Measurements from ENCODE around the gene WDR18.

Gene WDR18

DNA sequence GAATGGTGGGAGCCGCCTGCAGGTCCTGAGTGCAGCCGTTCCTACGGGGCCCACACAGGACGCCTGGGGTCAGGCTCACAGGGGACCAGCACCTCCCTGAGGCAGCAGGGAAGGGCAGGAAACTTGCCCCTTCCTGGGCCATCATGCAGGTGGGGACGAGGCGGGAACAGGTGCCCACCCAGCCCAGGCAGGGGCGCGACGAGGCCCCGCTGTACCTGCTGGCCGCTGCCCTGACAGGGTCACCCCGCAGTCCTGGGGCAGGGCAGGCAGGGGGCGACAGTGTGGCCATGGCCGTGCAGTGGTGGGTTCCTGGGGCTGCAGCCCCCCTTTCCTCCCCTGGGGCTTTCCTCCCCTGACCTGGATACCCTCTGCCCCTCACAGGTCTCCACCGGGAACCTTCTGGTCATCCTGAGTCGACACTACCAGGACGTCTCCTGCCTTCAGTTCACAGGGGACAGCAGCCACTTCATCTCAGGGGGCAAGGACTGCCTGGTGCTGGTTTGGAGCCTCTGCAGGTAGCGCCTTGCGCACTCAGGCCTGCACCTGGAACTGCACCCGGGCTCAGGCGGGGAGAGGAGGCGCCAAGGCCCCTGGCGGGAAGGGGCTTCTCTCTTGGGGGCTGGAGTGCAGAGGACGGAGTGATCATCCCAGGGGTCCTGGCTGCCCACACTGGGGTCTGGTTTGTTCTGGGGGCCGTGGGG is 5.4 kb downstream of the WDR18 start:
- TF ChIP-seq SIN3A (IDR thresholded peaks at IDR 0.05; ENCODE audit: borderline replicate concordance, insufficient read depth, low read length) (no peak), TAF1 (IDR thresholded peaks at IDR 0.05; ENCODE audit: borderline replicate concordance, insufficient read depth, low read length) (no peak), FOXP2 (optimal IDR thresholded peaks at IDR 0.05; ENCODE audit: borderline replicate concordance, extremely low read depth, extremely low read length, insufficient read depth) (no peak), POLR2AphosphoS5 (IDR thresholded peaks at IDR 0.05; ENCODE audit: low read depth, low read length) (no peak)
- TF ChIP-seq, protein P1, sequence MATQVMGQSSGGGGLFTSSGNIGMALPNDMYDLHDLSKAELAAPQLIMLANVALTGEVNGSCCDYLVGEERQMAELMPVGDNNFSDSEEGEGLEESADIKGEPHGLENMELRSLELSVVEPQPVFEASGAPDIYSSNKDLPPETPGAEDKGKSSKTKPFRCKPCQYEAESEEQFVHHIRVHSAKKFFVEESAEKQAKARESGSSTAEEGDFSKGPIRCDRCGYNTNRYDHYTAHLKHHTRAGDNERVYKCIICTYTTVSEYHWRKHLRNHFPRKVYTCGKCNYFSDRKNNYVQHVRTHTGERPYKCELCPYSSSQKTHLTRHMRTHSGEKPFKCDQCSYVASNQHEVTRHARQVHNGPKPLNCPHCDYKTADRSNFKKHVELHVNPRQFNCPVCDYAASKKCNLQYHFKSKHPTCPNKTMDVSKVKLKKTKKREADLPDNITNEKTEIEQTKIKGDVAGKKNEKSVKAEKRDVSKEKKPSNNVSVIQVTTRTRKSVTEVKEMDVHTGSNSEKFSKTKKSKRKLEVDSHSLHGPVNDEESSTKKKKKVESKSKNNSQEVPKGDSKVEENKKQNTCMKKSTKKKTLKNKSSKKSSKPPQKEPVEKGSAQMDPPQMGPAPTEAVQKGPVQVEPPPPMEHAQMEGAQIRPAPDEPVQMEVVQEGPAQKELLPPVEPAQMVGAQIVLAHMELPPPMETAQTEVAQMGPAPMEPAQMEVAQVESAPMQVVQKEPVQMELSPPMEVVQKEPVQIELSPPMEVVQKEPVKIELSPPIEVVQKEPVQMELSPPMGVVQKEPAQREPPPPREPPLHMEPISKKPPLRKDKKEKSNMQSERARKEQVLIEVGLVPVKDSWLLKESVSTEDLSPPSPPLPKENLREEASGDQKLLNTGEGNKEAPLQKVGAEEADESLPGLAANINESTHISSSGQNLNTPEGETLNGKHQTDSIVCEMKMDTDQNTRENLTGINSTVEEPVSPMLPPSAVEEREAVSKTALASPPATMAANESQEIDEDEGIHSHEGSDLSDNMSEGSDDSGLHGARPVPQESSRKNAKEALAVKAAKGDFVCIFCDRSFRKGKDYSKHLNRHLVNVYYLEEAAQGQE (IDR thresholded peaks at IDR 0.05; ENCODE audit: insufficient read depth in 1 of 2, low read depth in 2 of 2, low read length in 2 of 2) = no peak

GRCh38 chr19:990119-990571 is 6.0 kb downstream of the WDR18 start:
- TF ChIP-seq FOXP2 (optimal IDR thresholded peaks at IDR 0.05; ENCODE audit: borderline replicate concordance, extremely low read depth, extremely low read length, insufficient read depth) (no peak), TAF1 (IDR thresholded peaks at IDR 0.05; ENCODE audit: borderline replicate concordance, insufficient read depth, low read length) (no peak), SIN3A (IDR thresholded peaks at IDR 0.05; ENCODE audit: borderline replicate concordance, insufficient read depth, low read length) (no peak), POLR2AphosphoS5 (IDR thresholded peaks at IDR 0.05; ENCODE audit: low read depth, low read length) (no peak)
- TF ChIP-seq, protein P1 (IDR thresholded peaks at IDR 0.05; ENCODE audit: insufficient read depth in 1 of 2, low read depth in 2 of 2, low read length in 2 of 2) = no peak

DNA sequence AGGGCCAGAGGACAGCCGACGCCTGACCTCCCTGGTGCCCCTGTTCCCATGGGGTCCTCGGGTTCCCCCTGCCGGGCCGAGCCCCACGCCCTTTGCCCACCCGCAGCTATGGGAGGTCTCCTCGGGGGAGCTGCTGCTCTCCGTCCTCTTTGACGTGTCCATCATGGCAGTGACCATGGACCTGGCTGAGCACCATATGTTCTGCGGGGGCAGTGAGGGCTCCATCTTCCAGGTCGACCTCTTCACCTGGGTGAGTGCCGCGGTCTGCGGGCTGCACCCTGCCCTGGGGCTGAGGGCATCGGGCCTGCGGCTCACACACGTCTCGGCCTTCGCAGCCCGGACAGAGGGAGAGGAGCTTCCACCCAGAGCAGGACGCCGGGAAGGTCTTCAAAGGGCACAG is 6.6 kb downstream of the WDR18 start:
- no peak for TF ChIP-seq SIN3A (IDR thresholded peaks at IDR 0.05; ENCODE audit: borderline replicate concordance, insufficient read depth, low read length)

DNA sequence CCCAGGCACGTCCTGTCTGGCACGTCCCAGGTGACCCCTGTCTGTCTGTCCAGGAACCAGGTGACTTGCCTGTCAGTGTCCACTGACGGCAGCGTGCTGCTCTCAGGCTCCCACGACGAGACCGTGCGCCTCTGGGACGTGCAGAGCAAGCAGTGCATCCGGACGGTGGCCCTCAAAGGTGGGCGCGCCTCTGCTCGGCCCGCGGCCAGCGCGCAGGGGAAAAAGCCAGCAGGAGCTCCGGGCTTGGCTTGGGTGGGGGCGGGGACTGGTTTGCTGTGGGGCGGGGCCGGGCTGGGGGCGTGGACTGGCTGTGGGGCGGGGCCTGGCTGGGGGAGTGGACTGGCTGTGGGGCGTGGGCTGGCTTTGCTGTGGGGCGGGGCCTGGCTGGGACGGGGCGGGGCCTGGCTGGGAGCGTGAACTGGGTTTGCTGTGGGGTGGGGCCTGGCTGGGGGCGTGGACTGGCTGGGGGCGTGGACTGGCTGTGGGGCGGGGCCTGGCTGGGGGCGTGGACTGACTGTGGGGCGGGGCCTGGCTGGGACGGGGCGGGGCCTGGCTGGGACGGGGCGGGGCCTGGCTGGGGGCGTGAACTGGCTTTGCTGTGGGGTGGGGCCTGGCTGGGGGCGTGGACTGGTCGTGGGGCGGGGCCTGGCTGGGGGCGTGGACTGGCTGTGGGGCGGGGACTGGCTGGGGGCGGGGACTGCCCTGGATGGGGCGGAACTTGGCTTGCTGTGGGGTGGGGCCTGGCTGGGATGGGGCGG is 7.2 kb downstream of the WDR18 start:
- TF ChIP-seq FOXP2 (optimal IDR thresholded peaks at IDR 0.05; ENCODE audit: borderline replicate concordance, extremely low read depth, extremely low read length, insufficient read depth) (no peak), TAF1 (IDR thresholded peaks at IDR 0.05; ENCODE audit: borderline replicate concordance, insufficient read depth, low read length) (no peak), SIN3A (IDR thresholded peaks at IDR 0.05; ENCODE audit: borderline replicate concordance, insufficient read depth, low read length) (no peak), POLR2AphosphoS5 (IDR thresholded peaks at IDR 0.05; ENCODE audit: low read depth, low read length) (no peak)
- TF ChIP-seq, protein P1 (IDR thresholded peaks at IDR 0.05; ENCODE audit: insufficient read depth in 1 of 2, low read depth in 2 of 2, low read length in 2 of 2) = no peak

DNA sequence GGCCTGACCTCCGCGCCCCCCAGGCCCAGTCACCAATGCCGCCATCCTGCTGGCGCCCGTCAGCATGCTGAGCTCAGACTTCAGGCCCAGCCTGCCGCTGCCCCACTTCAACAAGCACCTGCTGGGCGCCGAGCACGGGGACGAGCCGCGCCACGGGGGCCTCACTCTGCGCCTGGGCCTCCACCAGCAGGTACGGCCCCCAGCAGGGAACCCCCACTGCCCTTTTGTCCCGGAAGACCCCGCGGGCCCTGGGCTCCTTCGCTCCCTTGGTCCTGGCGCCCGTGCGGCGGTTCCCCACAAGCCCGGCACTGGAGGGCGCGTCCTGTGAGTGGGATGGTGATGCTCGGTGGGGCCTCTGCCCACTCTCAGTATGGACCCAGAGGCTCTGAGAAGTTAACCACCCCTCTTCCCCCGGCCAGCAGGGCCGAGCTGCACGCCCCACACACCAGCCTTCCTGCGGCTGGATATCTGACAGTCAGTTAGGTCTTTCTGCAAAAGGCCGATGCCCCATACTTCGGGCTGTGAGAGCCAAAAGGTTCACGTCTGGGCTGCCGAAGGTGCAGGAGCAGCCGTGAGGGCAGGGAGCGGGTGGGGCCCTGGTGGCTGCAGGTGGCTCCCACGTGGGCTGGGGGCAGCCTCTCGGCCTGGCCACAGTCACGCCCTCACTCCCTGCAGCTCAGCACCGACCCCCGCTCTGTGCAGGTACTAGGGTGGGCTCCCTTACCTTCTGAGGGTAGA is 8.0 kb downstream of the WDR18 start:
- no peak for TF ChIP-seq FOXP2 (optimal IDR thresholded peaks at IDR 0.05; ENCODE audit: borderline replicate concordance, extremely low read depth, extremely low read length, insufficient read depth)
- no peak for TF ChIP-seq TAF1 (IDR thresholded peaks at IDR 0.05; ENCODE audit: borderline replicate concordance, insufficient read depth, low read length)
- no peak for TF ChIP-seq POLR2AphosphoS5 (IDR thresholded peaks at IDR 0.05; ENCODE audit: low read depth, low read length)
- TF ChIP-seq, protein P1 (IDR thresholded peaks at IDR 0.05; ENCODE audit: insufficient read depth in 1 of 2, low read depth in 2 of 2, low read length in 2 of 2) = no peak
- TF ChIP-seq SIN3A (IDR thresholded peaks at IDR 0.05; ENCODE audit: borderline replicate concordance, insufficient read depth, low read length) = no peak
